H1 (cell line): ENCODE measurements around the gene OR11A1. TPM values are rescaled to one million over a fixed set of nuclear protein-coding genes. Genes with fewer than 3 reads are reported as not detected.

Source experiments
- CTCF ChIA-PET: fragments of 300-600 bp; sonication (Branson Sonifier 250); formaldehyde crosslinking; loops from one replicate; lab custom pipeline; 2021; ENCODE audit not compliant: partially characterized antibody; lab: Charles Lee
- POLR2A ChIA-PET: fragments of 300-600 bp; sonication (Branson Sonifier 250); formaldehyde crosslinking; loops from one replicate; lab custom pipeline; 2021; ENCODE audit warnings: inconsistent platforms; ENCODE audit not compliant: partially characterized antibody; lab: Charles Lee
- DNase-seq, 2 experiments: peaks; one replicate each; pipeline versions ENCODE4 v3.0.0 to v3.0.0-alpha.2; 2010 to 2022; ENCODE audit warnings: low spot score in 2 of 2, low read depth in 1 of 2, mixed read lengths in 1 of 2
- FAIRE-seq: peaks from 2 replicates; lab custom pipeline; 2011; peaks lifted over from hg19 to GRCh38; lab: Jason Lieb, UNC
- H2AFZ ChIP-seq: 2 replicates; pipeline ENCODE4 v1.8.1; 2012; ENCODE audit warnings: low read length, inconsistent platforms
- H2AK5ac ChIP-seq: 2 replicates; pipeline ENCODE4 v1.6.1; 2013; ENCODE audit warnings: low read depth, low read length
- H2BK120ac ChIP-seq: replicated peaks from 2 replicates; pipeline ENCODE3; 2013; ENCODE audit warnings: low read depth, low read length, inconsistent platforms
- H2BK12ac ChIP-seq: 2 replicates; pipeline ENCODE4 v1.6.1; 2013; ENCODE audit warnings: low read depth, low read length
- H2BK15ac ChIP-seq: 2 replicates; pipeline ENCODE4 v1.6.1; 2013; ENCODE audit warnings: low read length
- H2BK20ac ChIP-seq: 2 replicates; pipeline ENCODE4 v1.6.1; 2013; ENCODE audit warnings: low read length
- H2BK5ac ChIP-seq: 2 replicates; pipeline ENCODE4 v1.6.1; 2013; ENCODE audit warnings: low read depth, low read length
- H3K14ac ChIP-seq: 2 replicates; pipeline ENCODE4 v1.6.1; 2013; ENCODE audit warnings: inconsistent platforms; ENCODE audit not compliant: insufficient read length
- H3K18ac ChIP-seq: 2 replicates; pipeline ENCODE4 v1.6.1; 2013; ENCODE audit warnings: low read length; ENCODE audit errors: extremely low read depth
- H3K23ac ChIP-seq: 2 replicates; pipeline ENCODE4 v1.6.1; 2013; ENCODE audit warnings: inconsistent platforms; ENCODE audit not compliant: insufficient read length
- H3K23me2 ChIP-seq: 2 replicates; pipeline ENCODE4 v1.6.1; 2013; ENCODE audit warnings: low read depth, low read length
- H3K27ac ChIP-seq: 2 replicates; pipeline ENCODE4 v1.6.1; 2011; ENCODE audit warnings: low read depth, low read length, inconsistent platforms
- H3K27me3 ChIP-seq, 4 experiments: replicated peaks in 1 of 4; 1 replicate in 1 of 4; 2 replicates in 3 of 4; pipeline versions ENCODE4 v1.6.1 to v1.8.1; 2011 to 2013; ENCODE audit warnings: low read length in 3 of 4, mild to moderate bottlenecking in 3 of 4, inconsistent platforms in 2 of 4, mixed read lengths in 2 of 4, moderate library complexity in 1 of 4; ENCODE audit not compliant: control insufficient read depth in 3 of 4, insufficient read depth in 3 of 4; ENCODE audit errors: extremely low read depth in 1 of 4
- H3K36me3 ChIP-seq, 4 experiments: 2 replicates each; pipeline versions ENCODE4 v1.6.1 to v1.8.1; 2011 to 2013; ENCODE audit warnings: mild to moderate bottlenecking in 4 of 4, low read length in 3 of 4, moderate library complexity in 2 of 4, control low read depth in 1 of 4, inconsistent platforms in 1 of 4; ENCODE audit not compliant: insufficient read depth in 4 of 4, control insufficient read depth in 2 of 4
- H3K4ac ChIP-seq: replicated peaks from 2 replicates; pipeline ENCODE3; 2013; ENCODE audit warnings: low read length, low read depth, mixed read lengths, inconsistent platforms; ENCODE audit not compliant: insufficient read length
- H3K4me1 ChIP-seq, 4 experiments: replicated peaks in 1 of 4; 1 replicate in 1 of 4; 2 replicates in 3 of 4; pipeline versions ENCODE4 v1.6.1 to v1.8.1; 2011 to 2013; ENCODE audit warnings: low read length in 3 of 4, inconsistent platforms in 2 of 4, mixed read lengths in 1 of 4; ENCODE audit not compliant: insufficient read depth in 4 of 4, control insufficient read depth in 3 of 4
- H3K4me2 ChIP-seq, 2 experiments: 2 replicates each; pipeline versions ENCODE4 v1.6.1 to v1.8.1; 2011 to 2013; ENCODE audit warnings: low read depth in 2 of 2, low read length in 2 of 2, control low read depth in 1 of 2, inconsistent platforms in 1 of 2, mild to moderate bottlenecking in 1 of 2; ENCODE audit not compliant: insufficient read depth in 1 of 2
- H3K4me3 ChIP-seq, 4 experiments: fragments of 200-600, 300-600 bp in 1 of 4; sonication (generic), shearing (Covaris generic), sonication (Bioruptor Twin) in 1 of 4; 2 replicates each; pipeline versions ENCODE4 v1.5.1 to v1.8.1; 2011 to 2016; ENCODE audit warnings: low read length in 4 of 4, low read depth in 3 of 4, control low read depth in 2 of 4, inconsistent platforms in 2 of 4, mild to moderate bottlenecking in 2 of 4, mixed read lengths in 1 of 4, moderate library complexity in 1 of 4; ENCODE audit not compliant: insufficient read depth in 2 of 4; ENCODE audit errors: extremely low read depth in 1 of 4
- H3K56ac ChIP-seq: replicated peaks from 2 replicates; pipeline ENCODE3; 2013; ENCODE audit warnings: low read depth, mild to moderate bottlenecking, mixed read lengths, low read length, inconsistent platforms; ENCODE audit not compliant: insufficient read length
- H3K79me1 ChIP-seq: 2 replicates; pipeline ENCODE4 v1.6.1; 2013; ENCODE audit warnings: low read depth, low read length, control low read depth
- H3K79me2 ChIP-seq, 2 experiments: 2 replicates each; pipeline versions ENCODE4 v1.6.1 to v1.8.1; 2012 to 2013; ENCODE audit warnings: low read length in 2 of 2, mild to moderate bottlenecking in 2 of 2, inconsistent platforms in 1 of 2; ENCODE audit not compliant: insufficient read depth in 2 of 2, control insufficient read depth in 1 of 2
- H3K9ac ChIP-seq, 4 experiments: replicated peaks in 1 of 4; 1 replicate in 1 of 4; 2 replicates in 3 of 4; pipeline versions ENCODE4 v1.6.1 to v1.8.1; 2011 to 2013; ENCODE audit warnings: low read depth in 3 of 4, low read length in 3 of 4, control low read depth in 2 of 4, mild to moderate bottlenecking in 2 of 4, moderate library complexity in 2 of 4, inconsistent platforms in 1 of 4; ENCODE audit errors: extremely low read depth in 1 of 4
- H3K9me3 ChIP-seq, 2 experiments: 2 replicates each; pipeline versions ENCODE4 v1.6.1 to v1.8.1; 2012 to 2013; ENCODE audit warnings: mild to moderate bottlenecking in 2 of 2, moderate library complexity in 2 of 2, control low read depth in 1 of 2, inconsistent platforms in 1 of 2, low read depth in 1 of 2, low read length in 1 of 2, mixed read lengths in 1 of 2; ENCODE audit not compliant: insufficient read depth in 2 of 2
- H4K20me1 ChIP-seq, 2 experiments: replicated peaks in 1 of 2; 2 replicates each; pipeline versions ENCODE3 to v1.8.1; 2011 to 2013; ENCODE audit warnings: inconsistent platforms in 2 of 2, low read length in 2 of 2, mild to moderate bottlenecking in 1 of 2; ENCODE audit not compliant: insufficient read depth in 2 of 2, control insufficient read depth in 1 of 2
- H4K5ac ChIP-seq: 2 replicates; pipeline ENCODE4 v1.6.1; 2013; ENCODE audit warnings: low read length, low read depth, mixed read lengths, inconsistent platforms; ENCODE audit not compliant: insufficient read length
- H4K8ac ChIP-seq: 2 replicates; pipeline ENCODE4 v1.8.0; 2013; ENCODE audit warnings: mild to moderate bottlenecking, moderate library complexity, low read length, inconsistent platforms; ENCODE audit not compliant: insufficient read depth; ENCODE audit errors: extremely low read depth
- H4K91ac ChIP-seq: replicated peaks from 2 replicates; pipeline ENCODE3; 2013; ENCODE audit warnings: low read length, mixed read lengths, inconsistent platforms; ENCODE audit not compliant: insufficient read length
- CBX5 ChIP-seq: fragments of 300-800, 300-1000 bp; sonication (generic); IDR thresholded peaks from 2 replicates; pipeline ENCODE4 v1.7.1; 2016; ENCODE audit warnings: antibody characterized with exemption, low read length, low read depth
- CHD1 ChIP-seq: IDR thresholded peaks from 2 replicates; pipeline ENCODE4 v1.6.1; 2012; ENCODE audit warnings: low read depth, low read length, improper control_type of control experiment
- CREB1 ChIP-seq: IDR thresholded peaks from 2 replicates; pipeline ENCODE4 v1.6.1; 2012; ENCODE audit warnings: inconsistent platforms
- EZH2 ChIP-seq: fragments of 200-600 bp; sonication (generic); IDR thresholded peaks from 2 replicates; pipeline ENCODE4 v1.7.1; 2012; ENCODE audit warnings: low read depth, mild to moderate bottlenecking, moderate library complexity, low read length, inconsistent platforms; ENCODE audit not compliant: severe bottlenecking
- JUN ChIP-seq: IDR thresholded peaks from 2 replicates; pipeline ENCODE4 v1.6.1; 2011; ENCODE audit warnings: low read depth, mild to moderate bottlenecking, improper control_type of control experiment, low read length
- KDM4A ChIP-seq: IDR thresholded peaks from one replicate; pipeline ENCODE4 v1.7.1; 2012; ENCODE audit warnings: low read depth, mild to moderate bottlenecking, moderate library complexity, low read length, inconsistent platforms; ENCODE audit not compliant: severe bottlenecking
- NANOG ChIP-seq: IDR thresholded peaks from 2 replicates; pipeline ENCODE4 v1.6.1; 2011; ENCODE audit warnings: low read length, low read depth, mild to moderate bottlenecking, inconsistent platforms; ENCODE audit not compliant: insufficient read depth, poor library complexity, severe bottlenecking
- POU5F1 ChIP-seq: IDR thresholded peaks from 2 replicates; pipeline ENCODE4 v1.6.1; 2011; ENCODE audit warnings: low read depth, mild to moderate bottlenecking, low read length, moderate library complexity
- RFX5 ChIP-seq: IDR thresholded peaks from 2 replicates; pipeline ENCODE4 v1.6.1; 2011; ENCODE audit warnings: low read depth, low read length, improper control_type of control experiment, borderline replicate concordance
- SP4 ChIP-seq: IDR thresholded peaks from 2 replicates; pipeline ENCODE4 v1.6.1; 2012; ENCODE audit warnings: low read length, inconsistent platforms
- TAF1 ChIP-seq: IDR thresholded peaks from 2 replicates; pipeline ENCODE4 v1.6.1; 2011; ENCODE audit warnings: mild to moderate bottlenecking, low read depth, low read length
- TBP ChIP-seq: IDR thresholded peaks from 2 replicates; pipeline ENCODE4 v1.6.1; 2011; ENCODE audit warnings: low read depth, low read length, improper control_type of control experiment
- WGBS, 2 experiments: shearing (Covaris generic) in 1 of 2; methylation state at CpG; one replicate each; pipeline versions ENCODE4 v1.1.6 to v1.1.7; 2013 to 2015; ENCODE audit warnings: low lambda C conversion rate in 2 of 2, mixed read lengths in 2 of 2, inconsistent platforms in 1 of 2, low coverage in 1 of 2, missing lambda C conversion rate in 1 of 2; ENCODE audit not compliant: insufficient replicate concordance in 2 of 2, insufficient coverage in 1 of 2, insufficient read length in 1 of 2; ENCODE audit errors: extremely low coverage in 1 of 2, missing lambda C conversion rate in 1 of 2; 5-methylcytosine and 5-hydroxymethylcytosine counted together
- polyA plus RNA-seq, 7 experiments: library from polyadenylated mRNA; depleted of rRNA in 3 of 7; stranded (reverse) in 5 of 7; unstranded in 2 of 7; fragments of >200 nt in 5 of 7; fragments of 200-250 nt in 2 of 7; gene quantifications; 1 replicate in 5 of 7; 2 replicates in 1 of 7; 4 replicates in 1 of 7; pipeline versions ENCODE4 v1.2.1 to v1.2.3, GENCODE V29; 2011 to 2013; ENCODE audit warnings: missing spikeins in 2 of 7, mixed read lengths in 2 of 7
- total RNA-seq: library from RNA; stranded (reverse); fragmentation: NEBNext Ultra II Directional; extraction: Animal tissue kit (Norgen Biotek cat#: 25700); gene quantifications from 2 replicates; pipeline ENCODE4 v1.2.1, GENCODE V29; 2021
- TF ChIP-seq, protein P1 (sequence below), 3 experiments: IDR thresholded peaks; 1 replicate in 2 of 3; 2 replicates in 1 of 3; pipeline versions ENCODE4 v1.5.1 to v1.6.1; 2011; ENCODE audit warnings: low read length in 3 of 3, mild to moderate bottlenecking in 3 of 3, inconsistent platforms in 2 of 3, low read depth in 1 of 3, moderate library complexity in 1 of 3; ENCODE audit not compliant: insufficient read depth in 1 of 3; ENCODE audit errors: control extremely low read depth in 1 of 3

The OR11A1 gene
- total and polyA plus RNA-seq, 2 of the 8 experiments (the other 6 are each of a cell fraction or from before 2014, with no cell fraction given): not detected

DNA sequence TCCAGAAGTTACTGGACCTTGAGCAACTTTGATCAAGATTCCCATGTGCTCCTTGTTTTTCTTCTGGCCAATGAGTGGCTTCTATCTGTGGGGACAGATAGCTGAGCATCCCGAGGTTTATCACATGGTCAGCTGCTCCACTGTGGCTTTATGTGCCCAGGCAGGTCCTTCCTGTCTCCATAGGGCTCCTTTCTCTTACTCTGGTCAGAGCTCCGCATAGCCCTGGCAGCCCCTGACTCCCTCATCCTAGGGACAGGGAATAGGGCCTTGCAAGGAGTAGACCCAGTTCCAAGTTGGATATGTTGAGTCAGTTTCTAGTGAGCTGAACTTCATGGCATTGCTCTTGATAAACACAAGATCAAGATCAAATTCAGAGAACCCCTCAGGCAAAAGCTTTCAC lies 37.3 kb upstream of the OR11A1 start:
- no peaks in the 10 kb centered on the region for H3K79me1 ChIP-seq
- H2AFZ ChIP-seq: 0 out of 2 replicates have a peak overlapping the region, but pooled peaks have one; percentile 10
- H4K5ac ChIP-seq: no peak overlapping the region
- no peak for FAIRE-seq
- no peak overlapping the region for H2BK12ac ChIP-seq
- no peak overlapping the region for H3K9ac ChIP-seq
- no peak overlapping the region for H2BK5ac ChIP-seq
- no peaks in the 10 kb centered on the region for H4K20me1 ChIP-seq
- no peak overlapping the region for H3K4me3 ChIP-seq
- H3K23ac ChIP-seq: no peak overlapping the region
- no peak overlapping the region for H3K18ac ChIP-seq
- H3K4me1 ChIP-seq: no peaks in the 10 kb centered on the region
- no peak overlapping the region for H3K14ac ChIP-seq
- H3K79me2 ChIP-seq: no peaks in the 10 kb centered on the region
- no peaks in the 10 kb centered on the region for H3K9me3 ChIP-seq
- no peak for DNase-seq
- H4K8ac ChIP-seq: no peak overlapping the region
- no peak overlapping the region for H3K4me2 ChIP-seq
- no peaks in the 10 kb centered on the region for H3K27me3 ChIP-seq
- H2BK20ac ChIP-seq: no peak overlapping the region
- H4K91ac ChIP-seq: no peak overlapping the region
- no peak overlapping the region for H3K4ac ChIP-seq
- no peaks in the 10 kb centered on the region for H3K23me2 ChIP-seq
- H2AK5ac ChIP-seq: no peak overlapping the region
- H3K56ac ChIP-seq: no peak overlapping the region
- no peaks in the 10 kb centered on the region for H3K36me3 ChIP-seq
- ChIA-PET CTCF (interaction anchor here (1.0 kb wide), 2 partner anchors 13 to 96 kb away, joined by 3 read pairs; no protein-coding TSS in a partner anchor), POLR2A (interaction anchor here (1.5 kb wide), 1 partner anchor 103 kb away, joined by 5 read pairs; no protein-coding TSS in a partner anchor)
- WGBS, 2 experiments: 92% methylated on average over 2 of the region's 2 CpGs; no CpG with 5 or more reads in 1 of the 2 experiments
- no peak overlapping the region for H2BK120ac ChIP-seq
- no peak overlapping the region for H2BK15ac ChIP-seq
- H3K27ac ChIP-seq: no peak overlapping the region
- TF ChIP-seq CHD1: no peak
- no peak for TF ChIP-seq POU5F1
- no peak for TF ChIP-seq TAF1
- TF ChIP-seq TBP: no peak
- TF ChIP-seq RFX5: no peak
- TF ChIP-seq CREB1: no peak
- no peak for TF ChIP-seq CBX5
- TF ChIP-seq KDM4A: no peak
- TF ChIP-seq EZH2: no peak
- TF ChIP-seq JUN: no peak
- no peak for TF ChIP-seq SP4
- TF ChIP-seq, protein P1, sequence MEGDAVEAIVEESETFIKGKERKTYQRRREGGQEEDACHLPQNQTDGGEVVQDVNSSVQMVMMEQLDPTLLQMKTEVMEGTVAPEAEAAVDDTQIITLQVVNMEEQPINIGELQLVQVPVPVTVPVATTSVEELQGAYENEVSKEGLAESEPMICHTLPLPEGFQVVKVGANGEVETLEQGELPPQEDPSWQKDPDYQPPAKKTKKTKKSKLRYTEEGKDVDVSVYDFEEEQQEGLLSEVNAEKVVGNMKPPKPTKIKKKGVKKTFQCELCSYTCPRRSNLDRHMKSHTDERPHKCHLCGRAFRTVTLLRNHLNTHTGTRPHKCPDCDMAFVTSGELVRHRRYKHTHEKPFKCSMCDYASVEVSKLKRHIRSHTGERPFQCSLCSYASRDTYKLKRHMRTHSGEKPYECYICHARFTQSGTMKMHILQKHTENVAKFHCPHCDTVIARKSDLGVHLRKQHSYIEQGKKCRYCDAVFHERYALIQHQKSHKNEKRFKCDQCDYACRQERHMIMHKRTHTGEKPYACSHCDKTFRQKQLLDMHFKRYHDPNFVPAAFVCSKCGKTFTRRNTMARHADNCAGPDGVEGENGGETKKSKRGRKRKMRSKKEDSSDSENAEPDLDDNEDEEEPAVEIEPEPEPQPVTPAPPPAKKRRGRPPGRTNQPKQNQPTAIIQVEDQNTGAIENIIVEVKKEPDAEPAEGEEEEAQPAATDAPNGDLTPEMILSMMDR (IDR thresholded peaks at IDR 0.05; ENCODE audit: control extremely low read depth in 1 of 3, insufficient read depth in 1 of 3, low read depth in 1 of 3, low read length in 3 of 3): no peak
- no peak for TF ChIP-seq NANOG
